GM18517 (cell line): ENCODE results near the gene SNTG2.
"Not testable (repeated sequence)": the region's sequence is repeated elsewhere in the genome, so short reads cannot be mapped to it uniquely, and the experiment has no call there.

Source experiments
- ATAC-seq: cut with Tn5 transposase; IDR thresholded peaks from one replicate; pipeline ENCODE4 v1.9.1; 2021; ENCODE audit warnings: mild to moderate bottlenecking, moderate library complexity; ENCODE audit not compliant: unreplicated experiment

SNTG2 gene

DNA sequence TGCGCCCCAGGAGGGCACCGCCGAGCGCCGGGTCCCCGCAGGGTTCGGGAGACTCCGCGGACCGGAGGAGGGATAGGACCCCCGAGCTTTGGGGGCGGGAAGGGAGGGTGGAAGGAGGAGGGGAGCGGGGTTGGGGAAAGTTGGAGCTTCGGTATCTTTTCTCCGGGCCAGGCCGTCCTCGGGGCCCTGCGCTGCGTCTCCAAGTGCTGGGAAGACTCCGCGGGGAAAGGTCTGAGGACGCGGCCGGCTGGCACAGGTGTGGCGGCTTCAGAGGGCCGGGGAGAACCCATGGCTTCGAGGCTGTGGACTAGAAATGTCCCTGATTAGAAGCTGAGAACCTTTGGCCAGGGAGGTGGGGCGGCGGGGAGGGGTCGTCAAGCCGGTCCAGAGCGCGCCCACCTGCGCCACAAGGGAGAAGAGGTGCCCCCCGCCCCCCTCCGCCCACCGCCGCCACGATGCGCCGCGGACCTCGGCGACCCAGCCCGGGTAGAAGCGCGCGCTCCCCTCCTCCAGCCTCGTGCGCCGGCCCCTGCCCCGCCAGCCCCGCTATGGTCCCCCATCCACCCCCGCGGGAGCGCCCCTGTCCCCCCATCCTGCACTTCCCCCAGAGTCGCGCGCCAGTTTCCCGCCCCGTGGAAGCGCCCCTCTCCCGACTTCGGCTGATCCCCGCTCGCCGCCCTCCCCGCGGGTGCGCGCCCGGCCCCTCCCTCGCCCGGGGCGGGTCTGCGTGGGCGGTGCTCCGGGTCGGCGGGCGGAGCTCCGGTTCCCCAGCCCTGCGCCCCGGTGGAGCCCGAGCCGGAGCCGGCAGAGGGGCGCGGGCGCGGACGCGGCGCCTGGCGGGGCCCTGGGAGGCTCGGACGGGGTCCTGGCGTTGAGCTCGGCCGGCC is at the start of gene SNTG2:
TSS of gene SNTG2 (plus strand) at position 770 of the 887 bp plus-strand sequence. CDS start 148 bp downstream, outside the sequence.
- ATAC-seq, result no peak

DNA sequence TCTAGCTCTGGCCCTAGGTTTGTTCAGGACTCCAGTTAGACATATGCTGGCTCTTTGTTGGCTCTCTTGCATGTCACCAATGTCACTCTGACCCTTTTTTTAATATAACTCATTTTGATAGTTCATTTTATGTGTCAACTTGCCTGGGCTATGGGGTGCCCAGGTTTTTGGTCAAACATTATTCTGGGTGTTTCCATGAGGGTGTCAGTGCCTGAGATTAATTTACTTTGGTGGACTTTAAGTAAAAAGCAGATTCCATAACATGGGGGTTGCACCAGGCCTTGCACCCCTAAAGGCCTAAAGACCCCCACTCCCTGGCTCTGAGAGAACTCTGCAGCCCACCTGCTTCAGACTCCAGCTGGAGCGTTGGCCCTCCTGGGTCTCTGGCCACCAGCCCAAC is 48.1 kb upstream of the SNTG2 start:
- no peak for ATAC-seq

DNA sequence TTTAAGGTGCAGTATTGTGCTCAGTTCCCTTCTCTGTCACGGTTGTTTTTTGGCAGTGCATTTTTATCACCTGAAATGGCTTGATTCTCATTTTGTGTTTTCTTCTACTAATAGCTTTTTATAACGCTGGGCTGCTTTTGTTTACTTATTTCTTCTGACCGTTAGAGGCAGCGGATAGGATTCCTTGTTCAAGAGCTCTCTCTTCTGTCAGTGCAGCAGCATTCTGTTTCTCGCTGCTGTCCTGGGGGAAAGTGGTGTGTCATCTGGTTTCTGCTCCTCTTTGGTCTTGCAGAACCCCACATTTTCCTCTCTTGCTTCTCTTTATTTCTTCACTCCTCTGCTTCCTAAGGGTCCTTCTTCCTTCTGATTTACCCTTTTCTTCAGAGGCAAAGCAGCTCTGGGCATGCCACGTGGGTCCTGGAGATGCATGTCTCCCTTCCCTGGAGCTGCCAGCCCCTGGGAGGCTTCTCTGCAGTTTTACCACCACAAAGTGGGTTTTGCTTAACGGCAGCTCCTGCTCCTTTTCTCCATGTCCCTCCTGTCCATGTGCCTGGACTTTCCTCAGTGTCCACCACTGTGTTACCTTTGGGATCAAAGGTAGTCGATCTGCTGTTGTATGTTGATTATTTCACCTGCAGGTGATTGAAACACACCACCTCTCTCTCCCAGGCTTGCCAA is 47.3 kb upstream of the SNTG2 start:
- ATAC-seq, result no peak

DNA sequence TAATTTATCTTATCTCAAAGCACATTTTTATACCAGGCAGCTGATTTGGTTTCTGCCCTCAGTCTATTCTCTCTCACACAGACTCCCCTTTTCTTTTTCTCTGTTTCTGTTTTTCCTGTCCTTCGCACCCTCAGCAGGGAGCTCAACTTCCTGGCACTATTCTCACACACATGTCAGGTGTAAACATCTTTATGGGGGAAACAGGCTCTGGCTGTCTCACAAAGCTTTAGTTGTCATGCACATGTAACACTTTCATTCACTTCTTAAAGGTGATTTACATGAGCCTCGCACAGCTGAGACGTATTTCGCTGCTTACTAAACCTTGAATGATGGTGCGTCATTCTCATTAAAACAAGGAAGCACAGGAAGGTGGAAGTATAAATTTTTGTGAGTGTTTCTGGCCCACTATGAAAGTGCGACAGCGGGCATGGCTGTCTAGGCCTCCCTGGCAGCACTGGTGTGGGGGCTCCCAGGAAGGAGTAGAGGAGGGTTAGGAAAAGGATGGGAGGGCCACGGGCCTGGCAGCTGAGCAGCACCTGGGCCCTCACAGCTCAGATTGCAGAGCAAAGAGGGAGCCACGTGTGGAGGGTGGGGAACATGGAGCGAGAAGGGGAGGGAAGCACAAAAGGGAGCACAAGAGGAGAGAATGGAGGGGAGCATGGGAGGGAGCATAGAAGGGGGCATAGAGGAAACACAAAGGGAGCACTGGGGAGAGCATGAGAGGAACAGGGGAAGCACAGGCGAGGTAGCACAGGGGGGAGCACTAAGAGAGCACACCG is 46.2 kb upstream of the SNTG2 start:
- ATAC-seq, result no peak

DNA sequence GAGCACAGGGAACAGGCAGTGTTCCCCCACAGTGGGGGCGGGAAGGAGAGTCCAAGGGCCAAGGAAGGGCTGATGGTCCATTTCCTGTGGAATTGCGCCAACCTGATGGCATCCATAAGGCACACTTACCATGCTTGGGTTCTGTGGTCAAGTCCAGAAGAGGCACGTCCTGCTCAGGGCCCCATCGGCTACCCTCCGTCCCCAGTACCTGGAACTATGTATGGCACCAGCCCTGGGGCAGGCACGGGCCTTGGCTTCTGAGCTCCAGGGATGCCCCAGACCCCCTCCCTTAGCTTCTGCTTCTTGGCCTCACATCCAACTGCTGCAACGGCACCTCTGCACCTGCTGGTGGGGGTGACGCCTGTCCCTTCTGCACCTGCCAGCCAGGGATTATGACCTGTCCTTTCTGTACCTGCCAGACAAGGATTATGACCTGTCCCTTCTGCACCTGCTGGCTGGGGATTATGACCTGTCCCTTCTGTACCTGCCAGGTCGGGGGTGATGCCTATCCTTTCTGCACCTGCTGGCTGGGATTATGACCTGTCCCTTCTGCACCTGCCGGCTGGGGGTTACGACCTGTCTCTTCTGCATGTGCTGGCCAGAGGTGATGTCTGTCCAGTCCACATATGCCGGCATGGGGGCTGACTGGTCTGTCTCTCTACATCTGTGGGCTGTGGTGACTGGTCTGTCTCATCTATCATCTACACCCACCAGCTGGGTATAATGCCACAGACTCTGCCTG is 45.4 kb upstream of the SNTG2 start:
- no peak for ATAC-seq

DNA sequence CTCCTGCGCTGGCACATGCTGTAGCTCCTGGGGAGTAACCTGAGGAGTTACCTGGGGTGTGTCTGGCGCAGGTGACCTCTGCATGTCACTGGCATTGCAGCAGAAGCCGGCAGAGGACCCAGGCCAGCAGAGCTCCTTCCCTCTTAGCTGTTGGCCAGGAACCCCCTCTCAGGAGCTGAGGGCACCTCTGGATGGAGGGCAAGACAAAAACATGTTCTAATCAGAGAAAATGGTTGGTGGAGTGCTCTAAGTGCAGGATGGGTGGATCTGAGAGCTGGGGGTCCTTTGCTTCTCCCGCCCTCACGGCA is 44.9 kb upstream of the SNTG2 start:
- ATAC-seq, result no peak

DNA sequence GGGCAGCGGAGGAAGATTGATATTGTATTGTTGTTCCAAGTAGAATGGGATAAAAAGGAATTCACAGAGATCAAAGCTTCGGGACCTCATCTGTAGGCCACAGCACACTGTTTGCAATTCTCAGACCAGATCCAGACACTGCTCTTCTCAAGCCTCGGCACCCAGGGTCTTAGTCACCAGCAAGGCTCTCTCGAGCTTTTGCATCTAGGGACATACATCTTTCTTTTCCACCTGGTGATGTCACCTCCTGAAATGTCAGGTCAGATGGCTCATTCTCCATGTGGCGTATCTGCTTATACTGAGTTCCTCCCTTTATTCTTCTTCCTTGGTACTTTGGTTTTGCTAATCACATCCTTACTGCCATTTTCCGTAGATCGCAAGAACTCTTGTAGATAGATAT is 42.9 kb upstream of the SNTG2 start:
- no peak for ATAC-seq

DNA sequence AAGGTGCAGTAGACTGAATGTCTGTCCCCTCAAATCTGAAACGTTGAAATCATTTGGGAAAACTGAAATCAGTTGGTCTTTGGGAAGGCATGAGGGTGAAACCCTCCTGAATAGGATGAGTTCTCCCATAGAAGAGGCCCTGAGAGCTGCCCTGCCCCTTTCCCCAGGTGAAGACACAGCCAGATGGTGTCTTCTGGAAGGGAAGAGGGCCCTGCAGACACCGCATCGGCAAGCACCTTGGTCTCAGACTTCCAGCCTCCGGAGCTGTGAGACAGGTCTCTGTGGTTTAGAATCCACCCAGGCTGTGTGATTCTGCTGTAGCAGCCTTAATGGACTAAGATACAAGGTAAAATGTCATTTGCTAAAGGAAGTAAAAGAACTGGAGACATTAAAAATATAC is 42.1 kb upstream of the SNTG2 start:
- ATAC-seq, result no peak

DNA sequence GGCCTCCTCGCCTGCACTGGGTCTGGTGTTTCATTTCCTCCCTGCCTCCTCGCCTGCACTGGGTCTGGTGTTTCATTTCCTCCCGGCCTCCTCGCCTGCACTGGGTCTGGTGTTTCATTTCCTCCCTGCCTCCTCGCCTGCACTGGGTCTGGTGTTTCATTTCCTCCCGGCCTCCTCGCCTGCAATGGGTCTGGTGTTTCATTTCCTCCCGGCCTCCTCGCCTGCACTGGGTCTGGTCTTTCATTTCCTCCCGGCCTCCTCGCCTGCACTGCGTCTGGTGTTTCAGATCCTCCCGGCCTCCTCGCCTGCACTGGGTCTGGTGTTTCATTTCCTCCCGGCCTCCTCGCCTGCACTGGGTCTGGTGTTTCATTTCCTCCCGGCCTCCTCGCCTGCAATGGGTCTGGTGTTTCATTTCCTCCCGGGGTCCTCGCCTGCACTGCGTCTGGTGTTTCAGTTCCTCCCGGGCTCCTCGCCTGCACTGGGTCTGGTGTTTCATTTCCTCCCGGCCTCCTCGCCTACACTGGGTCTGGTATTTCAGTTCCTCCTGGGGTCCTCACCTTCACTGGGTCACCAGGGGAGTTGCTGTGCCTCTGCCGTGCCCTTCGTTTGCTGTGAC is 40.8 kb upstream of the SNTG2 start:
- not testable (repeated sequence) for ATAC-seq

DNA sequence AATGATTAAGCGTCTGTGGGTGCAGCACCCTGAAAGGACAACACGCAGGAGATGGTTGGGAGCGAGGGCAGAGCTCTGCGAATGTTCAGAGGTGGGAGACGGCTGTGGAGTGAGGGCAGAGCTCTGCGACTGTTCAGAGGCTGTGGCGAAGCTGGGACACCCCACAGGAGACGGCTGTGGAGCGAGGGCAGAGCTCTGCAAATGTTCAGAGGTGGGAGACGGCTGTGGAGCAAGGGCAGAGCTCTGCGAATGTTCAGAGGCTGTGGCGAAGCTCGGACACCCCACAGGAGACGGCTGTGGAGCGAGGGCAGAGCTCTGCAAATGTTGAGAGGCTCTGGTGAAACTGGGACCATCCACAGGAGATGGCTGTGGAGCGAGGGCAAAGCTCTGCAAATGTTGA is 40.0 kb upstream of the SNTG2 start:
- no peak for ATAC-seq

DNA sequence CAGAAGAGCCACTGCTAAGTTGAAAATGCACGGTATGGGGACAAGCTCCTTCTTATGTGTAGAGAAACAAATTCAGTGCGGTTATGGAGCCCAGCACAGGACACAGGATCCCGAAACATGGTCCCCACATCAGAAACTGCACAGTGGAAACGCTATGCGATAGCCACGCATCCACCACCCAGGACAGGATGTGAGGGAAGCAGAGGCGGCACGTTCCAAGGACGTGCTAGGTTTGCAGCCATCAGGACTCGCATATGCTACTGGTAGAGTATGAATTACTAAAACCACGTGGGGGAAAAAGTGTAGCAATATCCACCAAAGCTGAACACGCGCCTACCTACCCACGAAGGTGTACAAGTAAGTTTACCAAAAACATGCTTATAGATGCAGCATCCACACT is 34.7 kb upstream of the SNTG2 start:
- no peak for ATAC-seq

DNA sequence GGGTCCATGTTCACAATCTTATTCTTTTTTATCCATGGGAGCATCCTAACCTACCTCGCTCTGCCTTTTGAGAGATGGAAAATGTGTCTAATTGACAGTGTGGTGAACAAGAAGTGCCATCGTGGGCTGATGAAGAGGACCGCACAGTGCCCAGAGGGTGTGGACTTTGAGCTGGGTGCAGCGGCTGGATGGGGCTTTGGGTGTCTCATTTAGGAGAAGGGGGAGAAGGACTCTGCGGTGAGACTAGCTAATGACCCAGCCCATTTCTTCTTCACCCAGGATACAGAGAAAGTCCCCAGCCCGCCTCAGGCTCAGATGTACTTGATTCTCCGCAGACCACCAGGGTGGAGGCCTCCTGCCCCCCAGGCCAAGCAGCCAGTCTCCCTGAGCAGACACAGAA is 33.7 kb upstream of the SNTG2 start:
- ATAC-seq, result no peak

DNA sequence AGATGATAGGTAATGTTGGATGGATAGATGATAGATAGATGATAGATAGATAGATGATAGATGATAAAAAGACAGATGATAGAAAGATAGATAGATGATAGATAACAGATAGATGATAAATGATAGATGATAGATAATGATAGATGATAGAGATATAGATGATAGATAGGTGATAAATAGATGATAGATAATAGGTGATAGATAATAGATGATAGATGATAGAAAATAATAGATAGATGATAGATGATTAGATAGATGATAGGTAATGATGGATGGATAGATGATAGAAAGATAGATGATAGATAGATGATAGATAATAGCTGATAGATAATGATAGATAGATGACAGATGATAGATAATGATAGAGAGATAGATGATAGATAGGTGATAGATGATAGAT is 31.0 kb upstream of the SNTG2 start:
- no peak for ATAC-seq

DNA sequence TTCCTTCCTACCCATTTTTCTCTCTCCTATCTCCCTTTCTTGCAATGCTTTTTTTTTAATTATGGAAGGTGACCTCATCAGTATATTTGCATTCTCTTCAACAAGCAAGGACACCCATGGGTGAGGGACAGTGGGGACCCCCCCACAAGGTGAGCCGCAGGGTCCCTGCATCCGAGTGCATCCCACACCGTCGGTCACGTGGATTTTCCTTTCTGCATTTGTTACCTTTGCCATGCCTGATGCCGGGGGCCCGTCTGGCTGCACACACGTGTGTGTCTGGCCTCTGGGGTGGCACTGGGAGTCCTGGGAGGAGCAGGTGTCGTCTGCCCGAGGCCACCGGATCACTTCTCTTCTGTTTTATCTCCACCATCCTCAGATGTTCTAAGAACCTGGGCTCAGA is 30.1 kb upstream of the SNTG2 start:
- no peak for ATAC-seq

DNA sequence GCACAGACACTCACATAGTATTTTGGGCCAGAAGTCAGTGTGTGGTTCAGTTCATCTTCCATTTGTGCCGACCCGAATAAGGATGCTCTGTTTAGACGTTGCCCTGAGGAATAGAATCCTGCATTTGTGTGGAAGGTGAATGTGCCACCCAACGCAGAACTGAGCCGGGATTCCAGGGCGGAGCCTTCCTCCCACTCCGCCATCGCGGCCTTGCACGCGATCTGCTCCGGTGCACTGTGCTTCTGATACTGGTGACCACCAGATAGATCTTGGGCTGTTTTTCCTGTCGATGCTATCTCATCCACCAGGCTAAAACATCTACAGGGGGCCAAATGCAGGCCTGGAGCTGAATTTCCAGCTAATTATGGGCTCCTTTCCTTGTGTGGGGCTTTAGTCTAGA is 29.6 kb upstream of the SNTG2 start:
- ATAC-seq, result no peak

DNA sequence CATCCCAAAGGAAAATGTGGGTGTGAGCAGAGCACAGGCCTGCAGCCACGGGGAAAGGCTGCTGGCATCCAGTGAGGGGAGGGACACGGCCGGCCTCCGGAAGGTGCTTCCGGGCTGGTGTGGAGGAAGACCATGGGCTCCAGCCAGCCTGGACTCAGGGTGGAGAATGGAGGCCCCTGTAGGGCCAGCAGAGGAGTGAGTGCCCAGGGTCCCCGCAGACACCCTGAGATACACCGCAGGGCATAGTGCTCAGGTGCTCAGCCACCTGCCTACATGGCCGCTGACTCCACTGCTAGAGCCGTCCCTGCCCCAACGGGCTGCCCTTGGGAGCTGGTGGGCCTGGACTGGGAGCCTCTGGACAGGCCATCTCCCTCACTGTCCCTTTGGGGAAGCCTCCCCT is 28.5 kb upstream of the SNTG2 start:
- no peak for ATAC-seq

DNA sequence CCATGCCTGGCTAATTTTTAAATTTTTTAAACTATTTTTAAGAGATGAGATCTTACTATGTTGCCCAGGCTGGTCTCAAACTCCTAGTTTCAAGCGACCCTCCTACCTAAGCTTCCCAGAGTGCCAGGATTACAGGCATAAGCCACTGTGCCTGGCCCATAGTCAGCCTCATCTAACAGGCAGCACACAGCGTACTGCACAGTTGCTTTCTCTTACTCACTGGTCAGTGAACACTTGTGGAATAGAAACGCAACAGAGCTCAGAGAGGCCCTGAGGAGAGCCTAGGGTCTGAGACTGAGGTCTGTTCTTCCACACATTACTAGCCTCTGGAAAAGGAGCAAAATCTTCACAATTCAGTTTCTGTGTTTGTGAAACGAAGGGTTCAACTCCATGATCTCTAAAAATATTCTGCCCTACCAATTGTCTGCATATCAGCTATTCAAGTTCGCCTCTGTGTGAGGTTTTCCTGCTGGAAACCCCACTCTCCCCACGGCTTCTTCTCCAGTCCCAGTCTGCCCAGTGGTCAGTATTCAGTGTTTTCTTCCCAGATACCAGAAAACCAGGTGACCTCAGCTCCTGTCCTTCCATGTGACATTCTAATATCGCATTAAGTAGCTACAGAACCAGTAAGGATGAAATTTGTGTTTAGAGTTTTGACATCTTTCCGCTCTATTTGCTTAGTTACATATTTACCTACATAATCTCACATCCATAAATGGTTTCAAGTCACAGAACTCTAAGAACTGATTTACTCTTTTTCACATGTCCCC is 26.6 kb upstream of the SNTG2 start:
- no peak for ATAC-seq

DNA sequence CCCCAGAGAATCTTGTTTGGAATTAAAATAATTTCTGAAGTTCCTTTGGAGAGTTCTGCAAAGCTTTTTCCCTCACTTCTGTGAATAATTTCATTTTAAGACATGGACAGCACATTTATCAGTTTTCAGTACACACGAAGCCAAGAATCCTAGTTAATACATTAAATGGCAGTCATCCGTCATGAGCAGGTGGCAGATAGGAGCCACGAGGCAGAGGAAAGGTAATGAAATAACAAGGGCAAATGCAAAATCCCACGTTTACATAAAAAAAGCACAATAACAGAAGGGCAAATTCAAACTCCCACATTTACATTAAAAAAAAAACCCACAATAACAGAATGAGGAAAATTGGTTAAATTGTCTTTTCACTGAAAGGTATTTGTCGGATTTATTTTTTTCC is 25.9 kb upstream of the SNTG2 start:
- no peak for ATAC-seq

DNA sequence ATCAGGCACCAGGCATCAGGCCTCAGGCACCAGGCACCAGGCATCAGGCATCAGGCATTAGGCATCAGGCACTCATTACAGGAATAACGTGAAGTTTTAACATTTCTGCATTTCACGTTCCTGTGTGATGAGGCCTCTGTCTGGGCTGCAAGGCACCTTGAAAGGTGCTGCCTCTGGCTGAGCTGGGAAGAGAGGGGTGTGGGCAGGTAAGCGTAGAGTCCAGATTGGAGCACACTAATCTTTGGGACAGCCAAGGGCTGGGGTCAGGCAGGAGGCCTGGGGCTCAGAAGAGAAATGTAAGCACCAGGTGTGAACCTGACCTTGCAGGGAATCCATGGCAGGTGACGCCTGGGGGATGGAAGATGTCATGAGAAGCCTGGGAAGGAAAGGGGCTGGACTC is 25.3 kb upstream of the SNTG2 start:
- no peak for ATAC-seq

DNA sequence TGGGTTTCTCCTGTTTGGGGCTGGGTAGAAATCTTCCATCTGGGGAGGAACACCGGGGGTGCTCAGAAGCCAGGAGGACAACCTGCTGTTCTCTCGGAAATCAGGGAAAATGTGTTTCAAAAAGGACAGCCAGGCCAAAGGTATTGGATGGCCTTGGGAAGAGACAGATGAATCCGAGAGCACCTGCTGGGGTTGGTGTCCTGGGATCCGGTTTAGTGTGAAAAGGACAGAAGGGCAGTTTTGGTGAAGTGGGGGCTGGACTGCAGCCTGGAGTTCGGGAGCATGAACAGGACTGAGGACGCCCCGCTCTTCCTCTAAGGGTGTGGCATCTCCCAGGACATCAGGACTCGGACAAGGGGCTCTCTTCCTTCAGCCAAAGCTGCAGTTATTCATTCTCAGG is 24.9 kb upstream of the SNTG2 start:
- no peak for ATAC-seq
